Cardiac fibroblast (primary cell): ENCODE results near the gene SNAP25.

Source experiments
- DNase-seq, 2 donors: peaks; one replicate each; pipeline versions ENCODE4 v3.0.0 to v3.0.0-alpha.2; 2010; ENCODE audit warnings: low read depth in 2 of 2
- H3K4me3 ChIP-seq, 2 donors: replicated peaks in 1 of 2; 1 replicate in 1 of 2; 2 replicates in 1 of 2; pipeline ENCODE4 v1.5.1; 2011; ENCODE audit warnings: low read depth in 2 of 2, low read length in 2 of 2, mild to moderate bottlenecking in 2 of 2, moderate library complexity in 1 of 2
- CTCF ChIP-seq: IDR thresholded peaks from one replicate; pipeline ENCODE4 v1.5.1; 2011; ENCODE audit warnings: low read depth, mild to moderate bottlenecking, low read length, inconsistent platforms

Gene SNAP25

DNA sequence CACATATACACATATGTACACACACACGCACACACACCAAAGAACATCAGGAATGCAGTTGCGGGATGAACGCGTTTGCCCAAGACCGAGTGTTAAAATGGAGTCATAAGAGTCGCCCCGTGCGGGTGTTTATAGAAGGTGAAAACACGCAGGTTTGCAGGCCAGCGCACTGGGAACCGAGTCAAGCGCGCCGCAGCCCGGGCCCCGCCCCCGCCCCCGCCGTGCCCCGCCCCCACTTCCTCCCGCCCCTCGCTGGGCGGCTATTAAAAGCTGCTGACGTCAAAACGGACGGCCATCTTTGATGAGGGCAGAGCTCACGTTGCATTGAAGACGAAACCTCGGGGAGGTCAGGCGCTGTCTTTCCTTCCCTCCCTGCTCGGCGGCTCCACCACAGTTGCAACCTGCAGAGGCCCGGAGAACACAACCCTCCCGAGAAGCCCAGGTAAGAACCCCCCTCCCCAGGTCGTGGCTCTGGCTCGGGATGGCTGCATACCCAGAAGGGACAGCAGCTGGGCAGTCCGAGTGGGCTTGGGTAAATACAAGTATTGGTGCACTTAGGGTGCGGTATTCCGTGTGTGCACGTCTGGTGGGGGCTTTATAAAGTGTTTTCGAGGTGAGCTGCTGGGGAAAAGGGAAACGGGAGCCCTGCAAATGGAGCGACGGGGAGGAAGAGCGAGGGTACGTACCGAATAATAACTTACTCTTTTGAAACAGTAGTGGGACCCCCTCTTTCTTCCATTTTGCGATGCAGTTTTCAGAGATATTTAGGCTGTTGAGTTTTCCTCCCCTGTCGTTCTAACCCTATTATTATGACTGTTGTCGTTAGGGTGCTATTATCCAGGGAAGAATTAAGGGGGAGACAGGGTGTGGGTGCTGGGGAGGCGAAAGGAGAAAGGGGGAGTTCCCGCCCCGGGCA is at the start of gene SNAP25:
SNAP25 (plus strand) TSS at position 295 of the 916 bp plus-strand sequence. CDS start 56,662 bp downstream, outside the sequence.
- DNase-seq = peak; percentile 81 to 86
- peak within 1 kb of the TSS; percentile 36 to 52 for H3K4me3 ChIP-seq
- TF ChIP-seq CTCF = no peak

GRCh38 chr20:10169752-10170151 is 48.9 kb upstream of the SNAP25 start:
- H3K4me3 ChIP-seq = no peak overlapping the region
- DNase-seq = no peak
- no peak for TF ChIP-seq CTCF

- TF ChIP-seq CTCF = no peak
- H3K4me3 ChIP-seq = no peak overlapping the region
- DNase-seq = no peak
Observed at GRCh38 chr20:10170261-10170660, 48.4 kb upstream of the SNAP25 start.

- peak overlapping the region; percentile 44 for H3K4me3 ChIP-seq
- no peak for TF ChIP-seq CTCF
- DNase-seq = peak; percentile 16 to 24
Observed at GRCh38 chr20:10171864-10172751, 46.5 kb upstream of the SNAP25 start.

DNA sequence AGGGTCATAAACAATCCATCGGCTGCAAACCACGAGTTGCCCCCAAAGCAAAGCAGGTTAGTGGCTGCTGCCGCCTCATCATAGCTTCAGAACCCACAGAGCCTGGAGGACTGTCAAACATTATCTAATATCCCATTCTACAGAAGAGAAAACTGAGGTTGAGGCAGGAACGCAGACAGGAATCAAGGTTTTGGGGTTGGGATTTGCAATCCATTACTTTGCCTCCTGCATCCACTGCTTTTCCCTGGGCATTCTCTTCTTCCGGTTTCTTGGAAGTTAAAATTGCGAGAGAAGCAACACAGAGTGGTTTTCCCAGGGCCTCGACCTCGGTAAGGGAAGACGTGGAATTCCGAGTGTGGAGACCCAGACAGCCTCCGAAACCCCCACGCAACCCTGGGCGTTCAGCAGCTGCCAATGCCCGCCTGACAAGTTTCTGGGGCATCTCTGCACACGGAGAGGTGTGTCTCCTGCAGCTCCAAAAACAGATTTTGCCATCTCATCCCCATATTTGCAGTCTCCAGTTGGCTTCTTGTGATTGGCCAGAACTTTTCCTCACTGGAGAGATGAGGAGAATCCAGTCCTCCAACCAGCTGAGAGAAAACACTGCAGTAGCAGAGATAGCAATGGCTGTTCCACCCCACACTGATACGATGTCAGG is 45.5 kb upstream of the SNAP25 start:
- no peak overlapping the region for H3K4me3 ChIP-seq
- TF ChIP-seq CTCF = no peak
- DNase-seq = no peak

- DNase-seq = no peak
- no peak overlapping the region for H3K4me3 ChIP-seq
- TF ChIP-seq CTCF = no peak
Observed at GRCh38 chr20:10174400-10174799, 44.2 kb upstream of the SNAP25 start.
